KOPT-K1 (cell line): ENCODE measurements around the gene NAP1L5.

Experiments
- H3K27ac ChIP-seq: fragments of 200-600 bp; sonication (generic); 2 replicates; pipeline ENCODE4 v1.5.1; 2016; ENCODE audit warnings: antibody characterized with exemption, mild to moderate bottlenecking, low read depth, low read length; ENCODE audit not compliant: poor library complexity, severe bottlenecking
- H3K36me3 ChIP-seq: fragments of 200-600 bp; sonication (generic); 2 replicates; pipeline ENCODE4 v1.5.1; 2017; ENCODE audit warnings: antibody characterized with exemption, mild to moderate bottlenecking, low read length, moderate library complexity; ENCODE audit not compliant: insufficient read depth
- H3K9me3 ChIP-seq: fragments of 200-600 bp; sonication (generic); 2 replicates; pipeline ENCODE4 v1.5.1; 2017; ENCODE audit warnings: antibody characterized with exemption, low read length, mild to moderate bottlenecking; ENCODE audit not compliant: insufficient read depth, poor library complexity, severe bottlenecking

The NAP1L5 gene

GRCh38 chr4:88697588-88698329 is at the start of gene NAP1L5:
Gene NAP1L5 (minus strand): TSS chr4:88697829. CDS start chr4:88697754, 75 bp downstream.
- peak within 1 kb of the TSS; percentile 52 for H3K27ac ChIP-seq

DNA sequence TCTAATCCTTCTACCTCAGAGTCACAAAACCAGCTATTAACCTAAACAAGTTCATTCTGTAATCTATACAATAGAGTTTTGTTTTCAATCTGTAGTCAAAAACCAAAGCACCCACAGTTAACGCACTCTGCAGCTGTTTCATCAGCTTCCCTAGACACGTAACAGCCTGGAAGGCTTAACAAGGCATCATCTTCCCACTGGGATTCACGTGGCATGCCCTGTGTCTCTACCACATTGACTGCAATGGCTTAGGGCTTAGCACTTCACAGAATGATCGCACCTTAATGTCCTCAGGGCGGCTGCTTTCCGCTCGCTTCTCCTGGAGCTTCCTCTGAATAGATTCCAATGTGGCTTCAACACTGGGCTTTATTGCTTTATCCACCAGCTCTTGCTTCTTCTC is 49.7 kb upstream of the NAP1L5 start:
- Histone ChIP-seq H3K27ac (no peak overlapping the region), H3K36me3 (no peaks in the 10 kb centered on the region), H3K9me3 (no peaks in the 10 kb centered on the region)

More at GRCh38 chr4:88697588-88698329, at the start of gene NAP1L5:
- Histone ChIP-seq H3K9me3 (no peaks in the 10 kb centered on the region), H3K36me3 (no peaks in the 10 kb centered on the region)

GRCh38 chr4:88746206-88746605 is 48.6 kb upstream of the NAP1L5 start:
- H3K36me3 ChIP-seq: no peaks in the 10 kb centered on the region
- H3K9me3 ChIP-seq: no peaks in the 10 kb centered on the region
- no peak overlapping the region for H3K27ac ChIP-seq

GRCh38 chr4:88745581-88746163 is 48.0 kb upstream of the NAP1L5 start:
- H3K9me3 ChIP-seq: no peaks in the 10 kb centered on the region
- no peak overlapping the region for H3K27ac ChIP-seq
- H3K36me3 ChIP-seq: no peaks in the 10 kb centered on the region

DNA sequence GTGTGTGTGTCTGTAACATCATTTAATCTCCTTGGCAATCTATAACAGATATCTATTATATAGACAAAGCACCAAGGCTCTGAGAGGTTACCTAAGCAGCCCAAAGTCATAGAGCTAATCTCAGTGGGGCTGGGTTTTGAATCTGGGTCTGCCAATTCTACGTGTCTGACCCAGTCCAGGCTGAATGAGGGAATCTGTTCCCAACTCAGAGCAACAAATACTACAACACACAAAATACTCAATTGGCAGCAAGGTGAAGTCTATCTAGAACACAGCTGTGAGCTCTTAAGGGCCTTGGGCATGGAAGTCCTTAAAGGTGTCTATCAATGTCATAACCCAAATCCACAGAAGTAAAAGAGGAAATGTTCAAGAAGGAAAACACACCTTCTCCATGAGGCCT is 47.5 kb upstream of the NAP1L5 start:
- no peak overlapping the region for H3K27ac ChIP-seq
- no peaks in the 10 kb centered on the region for H3K9me3 ChIP-seq
- H3K36me3 ChIP-seq: no peaks in the 10 kb centered on the region

DNA sequence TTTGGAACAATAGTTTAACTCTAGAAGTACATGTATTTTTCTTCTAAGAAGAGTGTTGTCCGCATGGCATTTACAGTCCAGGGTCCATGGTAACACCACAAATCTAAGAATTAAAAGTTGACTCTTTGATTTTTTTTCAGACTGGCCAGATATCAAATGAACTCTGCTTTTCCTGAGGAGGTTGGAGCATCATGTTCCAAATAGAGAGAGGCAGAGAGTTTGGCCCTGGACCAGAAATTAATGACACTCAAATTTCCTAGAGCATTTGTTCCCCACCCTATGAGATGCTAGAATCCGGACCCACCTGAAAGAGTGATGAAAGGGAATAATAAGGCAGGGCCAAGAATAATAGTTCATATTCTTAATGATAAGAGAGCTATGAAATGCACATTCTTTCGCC is 47.0 kb upstream of the NAP1L5 start:
- Histone ChIP-seq H3K36me3 (no peaks in the 10 kb centered on the region), H3K27ac (no peak overlapping the region), H3K9me3 (no peaks in the 10 kb centered on the region)

GRCh38 chr4:88743696-88744095 is 46.1 kb upstream of the NAP1L5 start:
- Histone ChIP-seq H3K9me3 (no peaks in the 10 kb centered on the region), H3K27ac (no peak overlapping the region), H3K36me3 (no peaks in the 10 kb centered on the region)

DNA sequence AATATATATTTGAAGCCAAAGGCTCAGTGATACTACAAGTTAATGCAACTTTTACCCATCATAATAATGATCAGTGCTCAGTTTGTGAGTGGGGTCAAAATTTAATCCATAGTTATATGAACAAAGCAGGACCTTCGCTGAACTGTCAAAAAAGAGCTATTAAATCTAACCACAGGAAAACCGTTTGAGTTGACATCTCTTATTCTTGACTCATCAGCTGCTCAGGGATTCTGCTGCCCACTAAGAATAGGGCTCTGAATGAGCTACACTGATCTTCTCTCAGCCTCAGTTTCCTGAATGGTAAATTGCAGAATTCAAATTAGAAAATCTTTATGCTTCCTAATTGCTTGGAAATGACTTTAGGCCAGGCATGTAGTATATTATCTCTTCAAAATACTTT is 44.9 kb upstream of the NAP1L5 start:
- H3K36me3 ChIP-seq: no peaks in the 10 kb centered on the region
- no peak overlapping the region for H3K27ac ChIP-seq
- no peaks in the 10 kb centered on the region for H3K9me3 ChIP-seq

DNA sequence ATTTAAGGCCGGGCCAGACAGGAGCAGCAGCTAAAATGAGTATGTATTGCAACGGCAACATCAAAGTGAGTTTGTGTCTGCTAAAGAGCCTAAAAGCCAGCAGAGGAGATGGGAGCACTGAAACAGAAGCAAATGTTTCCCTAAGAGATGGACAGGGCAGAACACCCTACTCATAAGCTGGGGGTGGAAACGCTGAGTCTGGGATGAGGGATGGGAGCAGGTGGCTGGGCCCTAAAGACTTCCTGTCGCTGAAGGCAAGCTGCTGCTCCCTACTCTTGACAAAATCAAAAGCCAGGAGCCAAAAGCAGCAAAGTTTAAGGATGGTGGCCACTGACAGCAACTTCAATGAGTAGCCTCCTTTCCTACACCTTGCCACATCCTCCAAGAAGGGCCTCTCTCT is 40.6 kb upstream of the NAP1L5 start:
- Histone ChIP-seq H3K9me3 (no peaks in the 10 kb centered on the region), H3K36me3 (no peaks in the 10 kb centered on the region), H3K27ac (no peak overlapping the region)

DNA sequence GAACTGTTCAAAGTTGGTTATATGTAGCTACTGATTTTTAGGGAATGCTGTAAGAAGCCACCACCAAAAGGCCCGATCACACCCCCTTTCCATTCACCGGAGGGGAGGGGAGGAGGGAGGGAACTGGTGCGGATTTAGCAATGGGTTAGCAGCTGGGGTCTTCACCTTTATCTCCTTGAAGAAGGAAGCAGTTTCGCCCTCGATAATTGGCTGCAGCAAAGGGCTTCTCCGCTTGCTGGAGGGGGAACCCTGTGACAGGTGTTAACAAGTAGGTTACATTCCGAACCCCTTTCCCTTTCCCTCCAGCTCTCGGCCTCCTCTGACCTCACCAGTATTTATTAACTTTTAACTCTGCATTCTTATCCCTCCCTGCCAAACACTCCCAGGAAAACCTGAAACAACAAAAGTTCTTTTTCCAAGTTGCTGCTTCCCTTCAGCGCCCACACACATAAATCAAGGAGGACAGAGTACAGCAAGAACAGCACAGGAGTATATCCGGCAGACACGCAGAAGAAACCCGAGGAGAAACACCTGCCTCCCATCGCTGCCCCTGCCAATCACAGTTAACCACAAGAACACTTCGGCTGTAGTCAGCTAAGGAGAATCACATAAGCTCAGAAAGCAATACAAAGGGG is 39.8 kb upstream of the NAP1L5 start:
- Histone ChIP-seq H3K9me3 (no peaks in the 10 kb centered on the region), H3K27ac (no peak overlapping the region), H3K36me3 (no peaks in the 10 kb centered on the region)

GRCh38 chr4:88736264-88736663 is 38.6 kb upstream of the NAP1L5 start:
- H3K27ac ChIP-seq: no peak overlapping the region
- no peaks in the 10 kb centered on the region for H3K36me3 ChIP-seq
- no peaks in the 10 kb centered on the region for H3K9me3 ChIP-seq

GRCh38 chr4:88735564-88735963 is 37.9 kb upstream of the NAP1L5 start:
- Histone ChIP-seq H3K36me3 (no peaks in the 10 kb centered on the region), H3K9me3 (no peaks in the 10 kb centered on the region), H3K27ac (no peak overlapping the region)

DNA sequence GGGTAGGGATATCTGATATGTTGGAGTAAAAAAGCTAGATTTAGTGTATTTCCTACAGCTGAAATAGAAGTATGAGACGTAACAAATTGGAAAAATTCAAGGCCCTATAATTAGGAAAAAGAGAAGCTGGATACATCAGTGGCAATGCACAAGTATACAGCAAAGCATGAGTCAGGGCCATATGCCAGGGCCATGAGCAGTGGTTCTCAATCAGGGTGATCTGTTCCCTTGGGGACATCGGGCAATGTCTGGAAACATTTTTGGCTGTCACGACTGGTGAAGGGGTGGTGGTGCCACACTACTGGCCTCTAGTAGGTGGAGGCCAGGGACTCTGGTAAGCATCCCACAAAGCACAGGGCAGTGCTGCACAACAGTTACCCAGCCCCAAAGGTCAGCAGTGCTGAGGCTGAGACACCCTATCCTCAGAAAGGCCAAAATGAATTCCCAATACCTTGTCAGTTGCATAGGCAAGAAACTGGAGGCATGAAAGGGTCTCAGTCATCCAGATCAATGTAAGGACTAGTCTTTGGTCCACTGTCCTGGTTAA is 36.8 kb upstream of the NAP1L5 start:
- no peaks in the 10 kb centered on the region for H3K9me3 ChIP-seq
- H3K36me3 ChIP-seq: no peaks in the 10 kb centered on the region
- no peak overlapping the region for H3K27ac ChIP-seq

DNA sequence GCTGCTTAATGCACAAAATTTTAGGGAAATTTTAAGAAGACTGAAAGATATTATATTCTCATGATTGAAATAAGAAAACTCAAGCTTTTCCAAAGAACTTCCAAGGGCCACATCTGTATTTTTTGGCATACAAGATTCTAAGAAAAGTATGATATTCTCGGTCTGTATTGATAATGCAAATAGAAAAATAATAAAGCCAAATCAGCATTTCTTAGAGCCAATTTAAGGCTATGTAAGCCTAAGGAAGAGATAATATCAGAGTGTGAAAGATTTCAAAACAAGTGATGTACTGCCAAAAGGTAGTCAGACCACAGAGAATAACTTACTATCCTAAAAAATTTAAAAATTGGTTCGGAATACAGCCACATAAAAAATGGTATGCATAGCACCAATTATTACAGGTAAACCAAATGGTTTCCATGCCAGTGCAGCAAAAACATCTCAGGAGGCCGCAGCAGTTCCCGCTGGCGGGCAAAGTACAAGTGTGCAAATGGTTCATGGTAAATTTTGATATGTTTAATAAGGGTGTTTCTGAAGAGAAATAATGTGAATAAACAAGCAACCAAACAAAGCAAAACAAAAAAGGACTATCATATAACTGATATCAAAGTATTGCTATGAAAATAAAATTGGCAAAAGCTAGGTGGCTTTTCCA is 35.2 kb upstream of the NAP1L5 start:
- no peak overlapping the region for H3K27ac ChIP-seq
- no peaks in the 10 kb centered on the region for H3K9me3 ChIP-seq
- no peaks in the 10 kb centered on the region for H3K36me3 ChIP-seq

GRCh38 chr4:88731381-88731780 is 33.8 kb upstream of the NAP1L5 start:
- no peaks in the 10 kb centered on the region for H3K36me3 ChIP-seq
- H3K9me3 ChIP-seq: no peaks in the 10 kb centered on the region
- no peak overlapping the region for H3K27ac ChIP-seq
